Gastroesophageal sphincter (tissue), 3 donors: ENCODE results near the gene PLCB1.

Experiments used
- CTCF ChIP-seq, 4 experiments: fragments of 200-600 bp in 2 of 4; fragments of 450-650 bp in 2 of 4; sonication (generic) in 1 of 4; IDR thresholded peaks; one replicate each; pipeline ENCODE4 v1.5.1; 2017 to 2019; ENCODE audit warnings: antibody characterized with exemption in 4 of 4, mild to moderate bottlenecking in 2 of 4, moderate library complexity in 2 of 4
- EP300 ChIP-seq: sonication (generic); formaldehyde crosslinking; IDR thresholded peaks from one replicate; pipeline ENCODE4 v1.6.1; 2017; ENCODE audit warnings: antibody characterized with exemption, mild to moderate bottlenecking
- POLR2A ChIP-seq, 2 donors: fragments of 450-650 bp; IDR thresholded peaks; one replicate each; pipeline ENCODE4 v1.6.1; 2017; ENCODE audit warnings: antibody characterized with exemption in 2 of 2, mild to moderate bottlenecking in 2 of 2, moderate library complexity in 1 of 2
- POLR2AphosphoS5 ChIP-seq: sonication (generic); formaldehyde crosslinking; IDR thresholded peaks from one replicate; pipeline ENCODE4 v1.6.1; 2017; ENCODE audit warnings: antibody characterized with exemption

DNA sequence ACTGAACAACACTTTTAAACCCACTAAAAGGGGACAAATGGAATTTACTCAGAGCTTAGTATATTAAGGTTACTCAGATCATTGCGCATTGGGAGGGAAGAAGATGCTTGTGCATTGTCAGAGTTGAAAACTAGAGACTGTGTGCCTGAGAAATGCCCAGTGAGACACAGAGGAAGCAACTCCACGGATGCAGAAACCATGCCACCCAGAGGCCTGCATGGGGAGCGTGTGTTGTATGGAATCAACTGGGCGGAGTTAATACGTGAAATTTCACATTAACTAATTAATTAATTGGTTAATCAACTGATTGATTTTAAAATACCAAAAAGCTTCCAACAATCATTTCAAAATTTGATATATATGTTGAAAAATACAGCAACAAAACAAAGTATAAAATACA lies 391.6 kb downstream of the PLCB1 start:
- TF ChIP-seq POLR2AphosphoS5, result no peak
- no peak for TF ChIP-seq CTCF (IDR thresholded peaks at IDR 0.05)
- TF ChIP-seq POLR2A (IDR thresholded peaks at IDR 0.05), result no peak
- no peak for TF ChIP-seq EP300
